Measurements from ENCODE around the gene CA7.
A peak's percentile ranks its signal among the peaks of the same experiment; 100 is the strongest.

CA7 gene

GRCh38 chr16:66880288-66881013 lies 36.2 kb downstream of the CA7 start, which contains the start of gene PDP2 (continued):
- TF ChIP-seq KLF10 (tag by site-specific recombination; IDR thresholded peaks at IDR 0.05) (peak; percentile 99), ZNF561 (tag by site-specific recombination; IDR thresholded peaks at IDR 0.05; ENCODE audit: borderline replicate concordance) (peak; percentile 81; the same call in 1 of the 2 replicates), GFI1B (tag by site-specific recombination; IDR thresholded peaks at IDR 0.05) (no peak), SCRT2 (tag by site-specific recombination; IDR thresholded peaks at IDR 0.05) (no peak), ZNF548 (tag by site-specific recombination; IDR thresholded peaks at IDR 0.05) (no peak), ZNF133 (tag by site-specific recombination; IDR thresholded peaks at IDR 0.05) (no peak), ZNF513 (tag by site-specific recombination; IDR thresholded peaks at IDR 0.05) (no peak), ZNF335 (tag by site-specific recombination; conservative IDR thresholded peaks at IDR 0.05) (peak; percentile 99), ZNF549 (tag by site-specific recombination; IDR thresholded peaks at IDR 0.05) (no peak), ZBTB7A (tag by site-specific recombination; IDR thresholded peaks at IDR 0.05; ENCODE audit: low read depth) (peak; percentile 95), ZBTB11 (tag by site-specific recombination; conservative IDR thresholded peaks at IDR 0.05; ENCODE audit: low read depth) (no peak), ZNF214 (tag by site-specific recombination; IDR thresholded peaks at IDR 0.05; ENCODE audit: borderline replicate concordance) (no peak), ZNF16 (tag by site-specific recombination; IDR thresholded peaks at IDR 0.05; ENCODE audit: low read depth) (no peak), ZNF155 (tag by site-specific recombination; IDR thresholded peaks at IDR 0.05) (no peak), PRDM1 (tag by site-specific recombination; IDR thresholded peaks at IDR 0.05) (no peak), KLF7 (tag by site-specific recombination; IDR thresholded peaks at IDR 0.05; ENCODE audit: borderline replicate concordance) (peak; percentile 43; the same call in 1 of the 2 replicates), ZNF530 (tag by site-specific recombination; IDR thresholded peaks at IDR 0.05; ENCODE audit: low read depth) (no peak), CTCF (tag by site-specific recombination; IDR thresholded peaks at IDR 0.05) (no peak), KLF1 (tag by site-specific recombination; IDR thresholded peaks at IDR 0.05) (peak; percentile 84), ZXDB (tag by site-specific recombination; IDR thresholded peaks at IDR 0.05) (peak; percentile 81), HIC1 (tag by site-specific recombination; IDR thresholded peaks at IDR 0.05) (peak; percentile 97), ZNF311 (tag by site-specific recombination; IDR thresholded peaks at IDR 0.05; ENCODE audit: borderline replicate concordance) (no peak), ZSCAN30 (tag by site-specific recombination; IDR thresholded peaks at IDR 0.05) (peak; percentile 64; the same call in 1 of the 2 replicates), ZBTB26 (tag by site-specific recombination; optimal IDR thresholded peaks at IDR 0.05) (peak; percentile 79), BCL11A (tag by site-specific recombination; IDR thresholded peaks at IDR 0.05; ENCODE audit: low read depth) (peak; percentile 30; the same call in 1 of the 2 replicates), ZNF701 (tag by site-specific recombination; IDR thresholded peaks at IDR 0.05) (no peak), ZNF146 (tag by site-specific recombination; IDR thresholded peaks at IDR 0.05) (no peak), ZNF324 (tag by site-specific recombination; IDR thresholded peaks at IDR 0.05) (no peak), ZNF169 (tag by site-specific recombination; IDR thresholded peaks at IDR 0.05) (no peak), ZNF777 (tag by site-specific recombination; IDR thresholded peaks at IDR 0.05; ENCODE audit: borderline replicate concordance) (peak; percentile 96; the same call in 1 of the 2 replicates), ZBTB1 (tag by site-specific recombination; IDR thresholded peaks at IDR 0.05) (no peak)

All from HEK293 (cell line).